AML-193 (cell line): ENCODE measurements around the gene DEUP1.
"Not testable (repeated sequence)": the region's sequence is repeated elsewhere in the genome, so short reads cannot be mapped to it uniquely, and the experiment has no call there.

Experiments used
- DNase-seq, 2 experiments: peaks; one replicate each; lab custom pipeline; 2025; lab: John Stamatoyannopoulos, UW

DEUP1 gene

GRCh38 chr11:93350835-93351234 lies 20.3 kb downstream of the DEUP1 start:
- DNase-seq: no peak

- no peak for DNase-seq
These were observed 28.9 kb downstream of the DEUP1 start for GRCh38 chr11:93359396-93359795.

GRCh38 chr11:93361435-93361834 lies 30.9 kb downstream of the DEUP1 start:
- no peak for DNase-seq

- DNase-seq: no peak
These were observed 37.5 kb downstream of the DEUP1 start for GRCh38 chr11:93368022-93368421.

GRCh38 chr11:93370260-93370659 lies 39.7 kb downstream of the DEUP1 start:
- no peak for DNase-seq

- no peak for DNase-seq
These were observed 59.2 kb downstream of the DEUP1 start for GRCh38 chr11:93389737-93390136.

- no peak for DNase-seq
These were observed 62.3 kb downstream of the DEUP1 start for GRCh38 chr11:93392867-93393266.

GRCh38 chr11:93393386-93393785 lies 62.8 kb downstream of the DEUP1 start:
- no peak for DNase-seq

GRCh38 chr11:93394488-93394887 lies 63.9 kb downstream of the DEUP1 start:
- no peak for DNase-seq

- DNase-seq: no peak
These were observed 65.8 kb downstream of the DEUP1 start for GRCh38 chr11:93396316-93396715.

GRCh38 chr11:93403930-93404329 lies 73.4 kb downstream of the DEUP1 start:
- no peak for DNase-seq

GRCh38 chr11:93407777-93408401 lies 77.3 kb downstream of the DEUP1 start:
- DNase-seq: peak; percentile 19 to 27

GRCh38 chr11:93410441-93410840 lies 79.9 kb downstream of the DEUP1 start:
- no peak for DNase-seq

- DNase-seq: no peak
These were observed 81.2 kb downstream of the DEUP1 start for GRCh38 chr11:93411705-93412104.

- DNase-seq: no peak
These were observed 101.7 kb downstream of the DEUP1 start for GRCh38 chr11:93432247-93432646.

GRCh38 chr11:93443232-93443631 lies 112.7 kb downstream of the DEUP1 start:
- not testable (repeated sequence) for DNase-seq

- no peak for DNase-seq
These were observed 114.1 kb downstream of the DEUP1 start for GRCh38 chr11:93444617-93445073.

GRCh38 chr11:93458286-93458685 lies 127.7 kb downstream of the DEUP1 start:
- no peak for DNase-seq

GRCh38 chr11:93463666-93464065 lies 133.1 kb downstream of the DEUP1 start:
- not testable (repeated sequence) for DNase-seq

GRCh38 chr11:93464927-93465540 lies 134.5 kb downstream of the DEUP1 start:
- DNase-seq: no peak

- DNase-seq: no peak
These were observed 136.5 kb downstream of the DEUP1 start for GRCh38 chr11:93467054-93467453.

- DNase-seq: no peak
These were observed 137.7 kb downstream of the DEUP1 start for GRCh38 chr11:93468290-93468689.

GRCh38 chr11:93474123-93474522 lies 143.6 kb downstream of the DEUP1 start:
- no peak for DNase-seq

GRCh38 chr11:93476796-93477195 lies 146.3 kb downstream of the DEUP1 start:
- DNase-seq: no peak
